ENCODE data around the gene PKP1.

GRCh38 chr1:201319631-201320030, 36.3 kb downstream of the PKP1 start:
- TF ChIP-seq CTCF (IDR thresholded peaks at IDR 0.05) (no peak), POLR2A (IDR thresholded peaks at IDR 0.05) (no peak), POLR2AphosphoS5 (IDR thresholded peaks at IDR 0.05) (no peak)
